HepG2 (cell line): ENCODE results near the gene SLC4A8. TPM values are rescaled to one million over a fixed set of nuclear protein-coding genes. Genes with fewer than 3 reads are reported as not detected.
A peak's percentile ranks its signal among the peaks of the same experiment; 100 is the strongest.

Experiments
- ATAC-seq: fragments of 200-7000 bp; cut with Tn5 transposase; 3 replicates; pipeline ENCODE4 v1.9.1; 2020; ENCODE audit warnings: mild to moderate bottlenecking, moderate library complexity
- BruUV-seq: library from RNA; stranded (reverse); fragments of 400-500 nt; replicated peaks from 2 replicates; lab custom pipeline; 2021; lab: Mats Ljungman, UMichigan
- CTCF ChIA-PET: fragments of 300-600 bp; formaldehyde crosslinking; extraction: SDS; loops from one replicate; lab custom pipeline; 2021; ENCODE audit warnings: low total read pairs, inconsistent platforms, low intra/inter-chr PET ratio; lab: Yijun Ruan, JAX
- POLR2A ChIA-PET: fragments of 350-600 bp; sonication (Branson Sonifier 250); formaldehyde crosslinking; loops from one replicate; lab custom pipeline; 2020; ENCODE audit warnings: antibody characterized with exemption, inconsistent platforms; lab: Yijun Ruan, JAX
- DNase-seq: peaks from one replicate; pipeline ENCODE4 v3.0.0-alpha.2; 2015; ENCODE audit warnings: low spot score
- FAIRE-seq: peaks from 3 replicates; lab custom pipeline; 2011; peaks lifted over from hg19 to GRCh38; lab: Jason Lieb, UNC
- H2AFZ ChIP-seq: one replicate; pipeline ENCODE4 v1.6.1; 2011; ENCODE audit warnings: low read length, inconsistent platforms
- H3K27ac ChIP-seq: fragments of 300-600 bp; 3 replicates; pipeline ENCODE4 v1.8.0; 2011; ENCODE audit warnings: mixed run types, mild to moderate bottlenecking, mixed read lengths, low read length, inconsistent platforms; ENCODE audit not compliant: insufficient read depth; ENCODE audit errors: extremely low read length
- H3K27me3 ChIP-seq, 2 experiments: fragments of 200-600 bp in 1 of 2; 2 replicates in 1 of 2; 3 replicates in 1 of 2; pipeline versions ENCODE4 v1.6.0 to v1.8.0; 2011; ENCODE audit warnings: low read length in 2 of 2, mild to moderate bottlenecking in 2 of 2, moderate library complexity in 2 of 2, inconsistent platforms in 1 of 2; ENCODE audit not compliant: insufficient read depth in 2 of 2, control insufficient read depth in 1 of 2
- H3K36me3 ChIP-seq, 2 experiments: fragments of 200-600 bp in 1 of 2; replicated peaks in 1 of 2; 2 replicates in 1 of 2; 3 replicates in 1 of 2; pipeline versions ENCODE4 v1.5.1 to v1.8.0; 2011; ENCODE audit warnings: low read length in 2 of 2, inconsistent platforms in 1 of 2; ENCODE audit not compliant: insufficient read depth in 2 of 2, control insufficient read depth in 1 of 2
- H3K4me1 ChIP-seq: 2 replicates; pipeline ENCODE4 v1.5.1; 2012; ENCODE audit warnings: low read length, inconsistent platforms; ENCODE audit not compliant: insufficient read depth
- H3K4me2 ChIP-seq: 2 replicates; pipeline ENCODE4 v1.6.0; 2011; ENCODE audit warnings: low read depth, low read length, inconsistent platforms
- H3K4me3 ChIP-seq, 3 experiments: fragments of 200-600 bp in 1 of 3; sonication (generic), shearing (Covaris generic) in 1 of 3; replicated peaks in 1 of 3; 2 replicates each; pipeline ENCODE4 v1.5.1; 2011 to 2016; ENCODE audit warnings: low read length in 3 of 3, inconsistent platforms in 2 of 3, low read depth in 2 of 3, mild to moderate bottlenecking in 2 of 3, control low read depth in 1 of 3, mixed read lengths in 1 of 3; ENCODE audit not compliant: insufficient read depth in 1 of 3
- H3K79me2 ChIP-seq: one replicate; pipeline ENCODE4 v1.6.1; 2011; ENCODE audit warnings: low read length, inconsistent platforms; ENCODE audit not compliant: insufficient read depth
- H3K9ac ChIP-seq: 2 replicates; pipeline ENCODE4 v1.6.0; 2011; ENCODE audit warnings: mild to moderate bottlenecking, low read depth, low read length, inconsistent platforms; ENCODE audit not compliant: insufficient read depth
- H3K9me3 ChIP-seq: 2 replicates; pipeline ENCODE4 v1.5.1; 2012; ENCODE audit warnings: mild to moderate bottlenecking, low read length
- H4K20me1 ChIP-seq: 2 replicates; pipeline ENCODE4 v1.6.0; 2011; ENCODE audit warnings: inconsistent platforms, mild to moderate bottlenecking, low read length, moderate library complexity; ENCODE audit not compliant: insufficient read depth
- KDM4B ChIP-seq: sonication (generic); formaldehyde crosslinking; IDR thresholded peaks from 2 replicates; pipeline ENCODE4 v1.4.0; 2020; ENCODE audit warnings: missing genetic modification reagents
- MAX ChIP-seq: IDR thresholded peaks from 2 replicates; pipeline ENCODE4 v1.6.1; 2012; ENCODE audit warnings: inconsistent platforms
- MYC ChIP-seq: sonication (generic); formaldehyde crosslinking; IDR thresholded peaks from 2 replicates; pipeline ENCODE4 v1.9.0; 2021; ENCODE audit warnings: missing genetic modification reagents, borderline replicate concordance
- STAG1 ChIP-seq: sonication (generic); formaldehyde crosslinking; IDR thresholded peaks from 2 replicates; pipeline ENCODE4 v1.4.0; 2020; ENCODE audit warnings: missing genetic modification reagents
- TAF15 ChIP-seq: fragments of 200-400 bp; formaldehyde crosslinking; IDR thresholded peaks from one replicate; pipeline ENCODE4 v1.6.1; 2018; ENCODE audit warnings: mild to moderate bottlenecking, low read depth, low read length; ENCODE audit not compliant: poor library complexity, severe bottlenecking
- ZC3H4 ChIP-seq: sonication (generic); formaldehyde crosslinking; IDR thresholded peaks from 2 replicates; pipeline ENCODE4 v1.4.0; 2020; ENCODE audit warnings: missing genetic modification reagents, borderline replicate concordance
- ZNF251 ChIP-seq: sonication (generic); formaldehyde crosslinking; IDR thresholded peaks from 2 replicates; pipeline ENCODE4 v1.9.0; 2021; ENCODE audit warnings: mild to moderate bottlenecking, missing genetic modification reagents
- ZNF407 ChIP-seq: sonication (generic); formaldehyde crosslinking; IDR thresholded peaks from one replicate; pipeline ENCODE4 v1.5.1; 2020; ENCODE audit warnings: mild to moderate bottlenecking, missing genetic modification reagents; ENCODE audit errors: not compliant biosample characterization
- ZNF513 ChIP-seq: sonication (generic); formaldehyde crosslinking; conservative IDR thresholded peaks from 2 replicates; pipeline ENCODE4 v1.5.0; 2020; ENCODE audit warnings: missing genetic modification reagents
- ZNF768 ChIP-seq: sonication (generic); formaldehyde crosslinking; IDR thresholded peaks from 2 replicates; pipeline ENCODE4 v1.4.0; 2020; ENCODE audit warnings: missing genetic modification reagents
- WGBS: methylation state at CpG from one replicate; pipeline ENCODE4 v1.1.6; 2017; ENCODE audit warnings: low lambda C conversion rate; 5-methylcytosine and 5-hydroxymethylcytosine counted together
- in situ Hi-C: cut with HindIII; loops from 2 replicates; pipeline ENCODE4 v1.10.0; 2017; ENCODE audit warnings: low pct_unique_long_range_greater_than_20kb; ENCODE audit not compliant: extremely low pct_ligation_motif_present
- intact Hi-C: fragments of 100-400 bp; cut with micrococcal nuclease; formaldehyde crosslinking; loops from one replicate; pipeline ENCODE4 v1.10.0; 2022; ENCODE audit not compliant: unreplicated experiment
- polyA plus RNA-seq, 8 experiments: library from polyadenylated mRNA; depleted of rRNA in 3 of 8; stranded (reverse) in 7 of 8; unstranded in 1 of 8; fragments of >200 nt; fragmentation: Illumina TruSeq in 4 of 8; extraction: Trizol in 4 of 8; gene quantifications; 2 replicates each; pipeline versions ENCODE4 v1.2.1 to v1.2.3, GENCODE V29; 2011 to 2016; ENCODE audit warnings: low read depth in 4 of 8, missing spikeins in 1 of 8, mixed read lengths in 1 of 8; ENCODE audit not compliant: insufficient read depth in 1 of 8
- total RNA-seq, 5 experiments: library from RNA; depleted of rRNA; stranded (reverse); fragments of >200 nt; fragmentation: Illumina TruSeq; extraction: Trizol; gene quantifications; 2 replicates each; pipeline ENCODE4 v1.2.3, GENCODE V29; 2016; ENCODE audit warnings: low read depth in 1 of 5
- TF ChIP-seq, protein P1 (sequence below): sonication (generic); formaldehyde crosslinking; IDR thresholded peaks from 2 replicates; pipeline ENCODE4 v1.5.0; 2020; ENCODE audit warnings: mild to moderate bottlenecking, missing genetic modification reagents

The SLC4A8 gene
- total and polyA plus RNA-seq, 2 of the 13 experiments (the other 11 are each of a cell fraction or from before 2014, with no cell fraction given) = under 0.01 to 0.07 TPM

DNA sequence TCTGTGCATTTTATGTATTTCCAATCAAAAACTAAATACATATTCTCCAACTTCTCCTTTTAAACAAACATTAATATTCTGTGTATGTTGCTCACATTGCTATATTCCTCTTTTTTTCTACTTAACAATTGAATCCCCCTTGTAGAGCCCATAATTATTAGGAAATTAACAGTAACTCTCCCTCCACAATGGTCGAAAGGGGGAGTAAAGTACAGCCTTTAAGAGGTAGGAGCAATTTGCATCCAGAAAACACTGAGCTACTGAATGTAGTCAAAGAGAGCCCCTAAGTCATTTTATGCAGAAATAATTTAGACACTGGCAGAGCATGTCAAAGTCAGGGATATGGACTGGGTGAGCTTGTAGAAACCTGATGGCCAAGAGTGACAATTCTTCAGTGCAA lies 109.2 kb downstream of the SLC4A8 start:
- in situ Hi-C loops = loop anchor here (10.0 kb wide), 1 partner anchor 281 kb away; a partner anchor contains a TSS
- POLR2A ChIA-PET = no interaction called here
- DNase-seq (no peak), ATAC-seq (no peak), FAIRE-seq (no peak)
- Histone ChIP-seq H3K9ac (no peak overlapping the region), H3K79me2 (no peaks in the 10 kb centered on the region), H3K4me3 (no peak overlapping the region), H3K4me1 (no peaks in the 10 kb centered on the region; the same call in 1 of the 2 replicates), H3K4me2 (no peak overlapping the region), H2AFZ (no peak overlapping the region), H3K36me3 (no peaks in the 10 kb centered on the region), H4K20me1 (no peaks in the 10 kb centered on the region), H3K27me3 (peaks cover 0 to 18% of the 10 kb centered on the region in 2 experiments; a peak in 2 of 5 replicates), H3K27ac (no peak overlapping the region), H3K9me3 (no peaks in the 10 kb centered on the region)
- CTCF ChIA-PET = interaction anchor here (1.2 kb wide), 1 partner anchor 113 kb away, joined by 4 read pairs; no protein-coding TSS in a partner anchor
- intact Hi-C loops = loop anchor here (5.0 kb wide), 1 partner anchor 279 kb away; a partner anchor contains a TSS
- BruUV-seq = no TSS peak
- 3% methylated on average over 1 of the region's 1 CpG for WGBS
- TF ChIP-seq ZC3H4 (CRISPR knock-in tag) = no peak
- no peak for TF ChIP-seq MAX
- no peak for TF ChIP-seq ZNF513 (CRISPR knock-in tag)
- TF ChIP-seq STAG1 (CRISPR knock-in tag) = peak; percentile 21
- no peak for TF ChIP-seq ZNF407 (CRISPR knock-in tag)
- TF ChIP-seq, protein P1, sequence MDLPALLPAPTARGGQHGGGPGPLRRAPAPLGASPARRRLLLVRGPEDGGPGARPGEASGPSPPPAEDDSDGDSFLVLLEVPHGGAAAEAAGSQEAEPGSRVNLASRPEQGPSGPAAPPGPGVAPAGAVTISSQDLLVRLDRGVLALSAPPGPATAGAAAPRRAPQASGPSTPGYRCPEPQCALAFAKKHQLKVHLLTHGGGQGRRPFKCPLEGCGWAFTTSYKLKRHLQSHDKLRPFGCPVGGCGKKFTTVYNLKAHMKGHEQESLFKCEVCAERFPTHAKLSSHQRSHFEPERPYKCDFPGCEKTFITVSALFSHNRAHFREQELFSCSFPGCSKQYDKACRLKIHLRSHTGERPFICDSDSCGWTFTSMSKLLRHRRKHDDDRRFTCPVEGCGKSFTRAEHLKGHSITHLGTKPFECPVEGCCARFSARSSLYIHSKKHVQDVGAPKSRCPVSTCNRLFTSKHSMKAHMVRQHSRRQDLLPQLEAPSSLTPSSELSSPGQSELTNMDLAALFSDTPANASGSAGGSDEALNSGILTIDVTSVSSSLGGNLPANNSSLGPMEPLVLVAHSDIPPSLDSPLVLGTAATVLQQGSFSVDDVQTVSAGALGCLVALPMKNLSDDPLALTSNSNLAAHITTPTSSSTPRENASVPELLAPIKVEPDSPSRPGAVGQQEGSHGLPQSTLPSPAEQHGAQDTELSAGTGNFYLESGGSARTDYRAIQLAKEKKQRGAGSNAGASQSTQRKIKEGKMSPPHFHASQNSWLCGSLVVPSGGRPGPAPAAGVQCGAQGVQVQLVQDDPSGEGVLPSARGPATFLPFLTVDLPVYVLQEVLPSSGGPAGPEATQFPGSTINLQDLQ (CRISPR knock-in tag) = no peak
- TF ChIP-seq TAF15 = no peak
- no peak for TF ChIP-seq ZNF768 (CRISPR knock-in tag)
- no peak for TF ChIP-seq ZNF251
- no peak for TF ChIP-seq KDM4B (CRISPR knock-in tag)
- no peak for TF ChIP-seq MYC
